Endodermal cell (in vitro differentiated cells): ENCODE data around the gene DROSHA. TPM values are rescaled to one million over a fixed set of nuclear protein-coding genes. Genes with fewer than 3 reads are reported as not detected.

ENCODE experiments used
- DNase-seq: peaks from one replicate; pipeline ENCODE4 v3.0.0-alpha.2; 2017
- H3K27ac ChIP-seq: 2 replicates; pipeline ENCODE4 v1.5.1; 2013; ENCODE audit warnings: mild to moderate bottlenecking, low read depth, low read length, moderate library complexity
- H3K27me3 ChIP-seq: 2 replicates; pipeline ENCODE4 v1.6.1; 2013; ENCODE audit warnings: mild to moderate bottlenecking, low read length, moderate library complexity; ENCODE audit not compliant: insufficient read depth, control insufficient read depth, poor library complexity, severe bottlenecking
- H3K36me3 ChIP-seq: 2 replicates; pipeline ENCODE4 v1.7.0; 2013; ENCODE audit warnings: mild to moderate bottlenecking, low read length, moderate library complexity; ENCODE audit not compliant: control insufficient read depth, insufficient read depth
- H3K4me1 ChIP-seq: one replicate; pipeline ENCODE4 v1.7.0; 2013; ENCODE audit warnings: low read length; ENCODE audit not compliant: control insufficient read depth, insufficient read depth
- H3K4me3 ChIP-seq: 2 replicates; pipeline ENCODE4 v1.5.1; 2013; ENCODE audit warnings: mild to moderate bottlenecking, low read length, moderate library complexity
- H3K9ac ChIP-seq: 2 replicates; pipeline ENCODE4 v1.6.1; 2013; ENCODE audit warnings: mild to moderate bottlenecking, low read length, moderate library complexity; ENCODE audit not compliant: poor library complexity, severe bottlenecking; ENCODE audit errors: extremely low read depth
- H3K9me3 ChIP-seq: 2 replicates; pipeline ENCODE4 v1.6.1; 2013; ENCODE audit warnings: mild to moderate bottlenecking, low read length, moderate library complexity; ENCODE audit not compliant: control insufficient read depth
- H3K27ac Mint-ChIP-seq: 2 replicates; pipeline ENCODE4 v1.8.0; 2020; ENCODE audit warnings: mixed read lengths
- H3K27me3 Mint-ChIP-seq: 2 replicates; pipeline ENCODE4 v1.8.0; 2021; ENCODE audit warnings: mild to moderate bottlenecking, mixed read lengths; ENCODE audit not compliant: insufficient read depth
- H3K36me3 Mint-ChIP-seq: 2 replicates; pipeline ENCODE4 v1.8.0; 2020; ENCODE audit warnings: low read depth, mixed read lengths
- H3K4me1 Mint-ChIP-seq: 2 replicates; pipeline ENCODE4 v1.8.0; 2020; ENCODE audit warnings: mixed read lengths
- H3K4me3 Mint-ChIP-seq: 2 replicates; pipeline ENCODE4 v1.8.0; 2020; ENCODE audit warnings: mild to moderate bottlenecking, moderate library complexity, mixed read lengths
- H3K9me3 Mint-ChIP-seq: 2 replicates; pipeline ENCODE4 v1.8.0; 2020; ENCODE audit warnings: mild to moderate bottlenecking, mixed read lengths
- WGBS, 2 experiments: methylation state at CpG; one replicate each; pipeline versions ENCODE4 v1.1.5 to v1.1.7; 2013; ENCODE audit warnings: missing lambda C conversion rate in 2 of 2, mixed read lengths in 1 of 2; ENCODE audit not compliant: insufficient coverage in 1 of 2, insufficient read length in 1 of 2; 5-methylcytosine and 5-hydroxymethylcytosine counted together
- total RNA-seq, 2 donors: library from RNA; stranded (reverse); fragmentation: NEBNext Ultra II Directional in 1 of 2; extraction: Animal tissue kit (Norgen Biotek cat#: 25700) in 1 of 2; gene quantifications; 2 replicates in 1 of 2; 3 replicates in 1 of 2; pipeline ENCODE4 v1.2.1, GENCODE V29; 2021
- TF ChIP-seq, protein P1 (sequence below): fragments of 200-600 bp; sonication (generic); conservative IDR thresholded peaks from 2 replicates; pipeline ENCODE4 v1.5.0; 2021; ENCODE audit warnings: antibody characterized with exemption, mild to moderate bottlenecking

The DROSHA gene
- total RNA-seq, 2 donors from 2014 or later = 116 to 132 TPM

DNA sequence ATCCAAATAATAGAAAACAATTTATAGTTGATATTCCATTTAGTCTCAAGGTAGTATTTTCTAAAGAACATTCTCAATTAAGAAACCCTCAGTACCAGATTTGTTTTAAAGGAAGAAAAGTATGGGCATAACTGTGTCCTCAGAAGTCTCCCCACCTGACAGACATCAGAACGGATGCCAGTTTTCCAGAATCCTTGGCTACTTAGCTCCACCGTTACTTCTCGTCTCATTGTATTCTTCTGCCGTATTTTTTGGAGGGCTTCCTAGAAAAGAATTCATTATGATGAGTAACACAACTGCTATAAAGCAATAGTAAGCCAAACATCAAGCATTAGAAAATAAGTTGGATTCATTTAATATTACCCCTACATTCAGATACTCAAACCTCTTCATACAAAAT is 67.8 kb downstream of the DROSHA start:
- TF ChIP-seq, protein P1, sequence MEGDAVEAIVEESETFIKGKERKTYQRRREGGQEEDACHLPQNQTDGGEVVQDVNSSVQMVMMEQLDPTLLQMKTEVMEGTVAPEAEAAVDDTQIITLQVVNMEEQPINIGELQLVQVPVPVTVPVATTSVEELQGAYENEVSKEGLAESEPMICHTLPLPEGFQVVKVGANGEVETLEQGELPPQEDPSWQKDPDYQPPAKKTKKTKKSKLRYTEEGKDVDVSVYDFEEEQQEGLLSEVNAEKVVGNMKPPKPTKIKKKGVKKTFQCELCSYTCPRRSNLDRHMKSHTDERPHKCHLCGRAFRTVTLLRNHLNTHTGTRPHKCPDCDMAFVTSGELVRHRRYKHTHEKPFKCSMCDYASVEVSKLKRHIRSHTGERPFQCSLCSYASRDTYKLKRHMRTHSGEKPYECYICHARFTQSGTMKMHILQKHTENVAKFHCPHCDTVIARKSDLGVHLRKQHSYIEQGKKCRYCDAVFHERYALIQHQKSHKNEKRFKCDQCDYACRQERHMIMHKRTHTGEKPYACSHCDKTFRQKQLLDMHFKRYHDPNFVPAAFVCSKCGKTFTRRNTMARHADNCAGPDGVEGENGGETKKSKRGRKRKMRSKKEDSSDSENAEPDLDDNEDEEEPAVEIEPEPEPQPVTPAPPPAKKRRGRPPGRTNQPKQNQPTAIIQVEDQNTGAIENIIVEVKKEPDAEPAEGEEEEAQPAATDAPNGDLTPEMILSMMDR = no peak
- H3K27ac Mint-ChIP-seq = no peak overlapping the region
- no peak for DNase-seq
- H3K27me3 ChIP-seq = no peaks in the 10 kb centered on the region
- H3K9me3 ChIP-seq = peaks cover 57% of the 10 kb centered on the region
- no peak overlapping the region for H3K4me3 ChIP-seq
- H3K4me3 Mint-ChIP-seq = no peak overlapping the region
- no peaks in the 10 kb centered on the region for H3K27me3 Mint-ChIP-seq
- WGBS, 2 experiments = 98% methylated on average over 4 of the region's 4 CpGs; no CpG with 5 or more reads in 1 of the 2 experiments
- H3K4me1 Mint-ChIP-seq = no peaks in the 10 kb centered on the region
- no peaks in the 10 kb centered on the region for H3K4me1 ChIP-seq
- no peak overlapping the region for H3K9ac ChIP-seq
- peaks cover 96% of the 10 kb centered on the region for H3K36me3 Mint-ChIP-seq
- peaks cover 90% of the 10 kb centered on the region for H3K36me3 ChIP-seq
- peaks cover 31% of the 10 kb centered on the region for H3K9me3 Mint-ChIP-seq
- H3K27ac ChIP-seq = no peak overlapping the region

DNA sequence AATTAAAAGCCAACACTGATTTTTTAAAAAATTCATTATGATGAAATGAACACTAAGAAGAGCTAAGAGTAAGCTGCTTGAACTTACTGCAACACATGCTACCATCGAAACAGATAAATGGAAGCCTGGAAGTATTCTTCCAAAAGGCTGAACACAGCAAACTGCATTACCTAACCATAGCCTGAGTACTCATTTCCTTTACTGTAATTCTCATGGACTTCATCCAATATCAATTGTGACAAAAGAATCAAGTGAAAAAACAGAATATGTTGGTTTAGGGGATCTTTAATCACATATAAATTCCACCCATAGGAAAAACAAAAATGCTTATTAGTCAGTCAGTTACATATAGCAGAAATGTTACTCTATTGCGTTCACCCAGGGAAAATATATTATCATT is 68.5 kb downstream of the DROSHA start:
- no peaks in the 10 kb centered on the region for H3K4me1 Mint-ChIP-seq
- peak overlapping the region; percentile 19 for H3K4me3 ChIP-seq
- H3K27ac ChIP-seq = no peak overlapping the region
- H3K27me3 Mint-ChIP-seq = no peaks in the 10 kb centered on the region
- H3K36me3 ChIP-seq = peaks cover 92% of the 10 kb centered on the region
- no peak overlapping the region for H3K4me3 Mint-ChIP-seq
- H3K9ac ChIP-seq = no peak overlapping the region
- H3K9me3 ChIP-seq = peaks cover 57% of the 10 kb centered on the region
- WGBS, 2 experiments = 100% methylated on average over 2 of the region's 2 CpGs; no CpG with 5 or more reads in 1 of the 2 experiments
- peaks cover 96% of the 10 kb centered on the region for H3K36me3 Mint-ChIP-seq
- no peaks in the 10 kb centered on the region for H3K27me3 ChIP-seq
- H3K9me3 Mint-ChIP-seq = peaks cover 31% of the 10 kb centered on the region
- DNase-seq = no peak
- H3K27ac Mint-ChIP-seq = no peak overlapping the region
- TF ChIP-seq, protein P1 = no peak
- H3K4me1 ChIP-seq = no peaks in the 10 kb centered on the region

DNA sequence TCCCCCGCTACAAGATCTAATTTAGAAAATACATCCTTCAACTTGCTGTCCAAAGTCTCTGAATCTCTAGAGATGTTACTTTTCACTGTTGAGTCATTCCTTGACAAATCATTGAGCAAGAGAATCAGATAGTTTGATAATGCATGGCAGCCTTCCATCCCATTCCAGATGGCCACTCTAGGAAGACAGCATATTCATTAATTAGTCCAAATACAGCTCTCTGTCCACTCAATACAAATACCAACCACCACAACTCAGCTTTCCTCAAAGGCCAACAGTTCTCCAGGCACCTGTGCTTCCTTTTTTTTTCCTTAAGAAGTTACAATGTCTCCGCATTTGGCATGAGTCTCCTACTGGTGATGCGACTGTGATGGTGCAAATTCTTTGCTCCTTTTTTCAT is 72.3 kb downstream of the DROSHA start:
- peaks cover 89% of the 10 kb centered on the region for H3K36me3 ChIP-seq
- H3K9me3 Mint-ChIP-seq = peaks cover 62% of the 10 kb centered on the region
- no peak overlapping the region for H3K4me3 ChIP-seq
- H3K27ac ChIP-seq = no peak overlapping the region
- no peak for DNase-seq
- H3K27me3 Mint-ChIP-seq = no peaks in the 10 kb centered on the region
- H3K9ac ChIP-seq = no peak overlapping the region
- no peaks in the 10 kb centered on the region for H3K4me1 Mint-ChIP-seq
- H3K4me1 ChIP-seq = no peaks in the 10 kb centered on the region
- WGBS, 2 experiments = 97 to 100% methylated on average over 3 of the region's 3 CpGs
- H3K9me3 ChIP-seq = peaks cover 83% of the 10 kb centered on the region
- TF ChIP-seq, protein P1 = no peak
- H3K27ac Mint-ChIP-seq = no peak overlapping the region
- H3K27me3 ChIP-seq = no peaks in the 10 kb centered on the region
- H3K4me3 Mint-ChIP-seq = no peak overlapping the region
- peaks cover 97% of the 10 kb centered on the region for H3K36me3 Mint-ChIP-seq
